Lung (tissue), 12 donors: ENCODE results near the gene COL8A1. TPM values are rescaled to one million over a fixed set of nuclear protein-coding genes. Genes with fewer than 3 reads are reported as not detected.

ENCODE experiments used
- ATAC-seq: fragments of 200-7000 bp; cut with Tn5 transposase; one replicate; pipeline ENCODE4 v1.9.1; 2020; ENCODE audit warnings: moderate number of reproducible peaks; ENCODE audit not compliant: insufficient read depth, low FRiP score
- DNase-seq, 3 donors: peaks; one replicate each; pipeline ENCODE4 v3.0.0-alpha.2; 2013 to 2017
- H3K27ac ChIP-seq, 2 donors: one replicate each; pipeline ENCODE4 v1.5.1; 2013; ENCODE audit warnings: mild to moderate bottlenecking in 2 of 2, moderate library complexity in 2 of 2, control low read depth in 1 of 2, inconsistent platforms in 1 of 2, low read depth in 1 of 2, low read length in 1 of 2
- H3K27me3 ChIP-seq, 3 donors: one replicate each; pipeline ENCODE4 v1.5.1; 2013; ENCODE audit warnings: low read length in 2 of 3; ENCODE audit not compliant: control insufficient read depth in 3 of 3, insufficient read depth in 3 of 3
- H3K36me3 ChIP-seq, 4 donors: one replicate each; pipeline ENCODE4 v1.5.1; 2013; ENCODE audit warnings: low read length in 4 of 4, mild to moderate bottlenecking in 1 of 4, moderate library complexity in 1 of 4; ENCODE audit not compliant: control insufficient read depth in 4 of 4, insufficient read depth in 4 of 4
- H3K4me1 ChIP-seq, 5 donors: one replicate each; pipeline ENCODE4 v1.5.1; 2013; ENCODE audit warnings: low read length in 5 of 5, mild to moderate bottlenecking in 2 of 5, moderate library complexity in 1 of 5; ENCODE audit not compliant: control insufficient read depth in 5 of 5, insufficient read depth in 5 of 5
- H3K4me3 ChIP-seq: one replicate; pipeline ENCODE4 v1.5.1; 2013; ENCODE audit warnings: mild to moderate bottlenecking, control low read depth, moderate library complexity
- H3K9ac ChIP-seq, 2 donors: one replicate each; pipeline ENCODE4 v1.5.1; 2013; ENCODE audit warnings: low read length in 2 of 2, control low read depth in 1 of 2; ENCODE audit not compliant: insufficient read depth in 1 of 2
- H3K9me3 ChIP-seq, 4 donors: one replicate each; pipeline ENCODE4 v1.5.1; 2013; ENCODE audit warnings: low read length in 3 of 4, mild to moderate bottlenecking in 1 of 4, moderate library complexity in 1 of 4; ENCODE audit not compliant: control insufficient read depth in 4 of 4, insufficient read depth in 3 of 4
- CTCF ChIP-seq: IDR thresholded peaks from 2 replicates; pipeline ENCODE4 v1.5.1; 2012; ENCODE audit warnings: mild to moderate bottlenecking; ENCODE audit errors: control extremely low read depth, extremely low read depth
- WGBS, 2 donors: extraction: QIAGEN DNeasy Blood & Tissue Kit; methylation state at CpG; one replicate each; pipeline ENCODE4 v1.1.7; 2013; 5-methylcytosine and 5-hydroxymethylcytosine counted together
- polyA plus RNA-seq, 2 donors: library from polyadenylated mRNA; stranded (reverse); fragments of 200-250 nt; gene quantifications; one replicate each; pipeline ENCODE4 v1.2.1, GENCODE V29; 2013
- total RNA-seq, 2 donors: library from RNA; depleted of rRNA in 1 of 2; stranded (reverse); fragments of >200 nt in 1 of 2; gene quantifications; one replicate each; pipeline ENCODE4 v1.2.1, GENCODE V29; 2014 to 2021
- donor health status: control.
- donor health status: control.
- donor health status: Bipolar disorder and iron deficiency.
- donor health status: healthy.
- donor health status: DM: yes; HTN: yes; CAD: no.

The COL8A1 gene
- total and polyA plus RNA-seq, 4 donors, result 19.5 to 84.6 (median 57.1) TPM

GRCh38 chr3:99765042-99765942, 126.9 kb downstream of the COL8A1 start:
- no peaks in the 10 kb centered on the region for H3K27me3 ChIP-seq
- no peak for TF ChIP-seq CTCF
- DNase-seq (no peak), ATAC-seq (no peak)
- H3K4me1 ChIP-seq, result no peaks in the 10 kb centered on the region
- no peak overlapping the region for H3K9ac ChIP-seq
- no peaks in the 10 kb centered on the region for H3K36me3 ChIP-seq
- H3K27ac ChIP-seq, result no peak overlapping the region
- H3K9me3 ChIP-seq, result no peaks in the 10 kb centered on the region
- no peak overlapping the region for H3K4me3 ChIP-seq
- 69 to 72% methylated on average over 2 of the region's 2 CpGs for WGBS, 2 donors

- Histone ChIP-seq H3K27ac (no peak overlapping the region), H3K9ac (no peak overlapping the region), H3K9me3 (no peaks in the 10 kb centered on the region), H3K4me1 (no peaks in the 10 kb centered on the region), H3K36me3 (no peaks in the 10 kb centered on the region), H3K4me3 (no peak overlapping the region), H3K27me3 (no peaks in the 10 kb centered on the region)
- TF ChIP-seq CTCF, result no peak
- DNase-seq, result no peak
- 93 to 95% methylated on average over 2 of the region's 2 CpGs for WGBS, 2 donors
- ATAC-seq, result no peak
Observed at GRCh38 chr3:99767291-99767690, 128.9 kb downstream of the COL8A1 start.

GRCh38 chr3:99768126-99768525, 129.7 kb downstream of the COL8A1 start:
- DNase-seq (no peak), ATAC-seq (no peak)
- Histone ChIP-seq H3K9me3 (no peaks in the 10 kb centered on the region), H3K4me1 (no peaks in the 10 kb centered on the region), H3K9ac (no peak overlapping the region), H3K27ac (no peak overlapping the region), H3K36me3 (no peaks in the 10 kb centered on the region), H3K4me3 (no peak overlapping the region), H3K27me3 (no peaks in the 10 kb centered on the region)
- TF ChIP-seq CTCF, result no peak
- 93 to 94% methylated on average over 1 of the region's 1 CpG for WGBS, 2 donors
